Dermis microvascular lymphatic vessel endothelial cell (primary cell): ENCODE data around the gene TSPAN6. TPM values are rescaled to one million over a fixed set of nuclear protein-coding genes. Genes with fewer than 3 reads are reported as not detected.

Experiments
- DNase-seq, 2 donors: peaks; one replicate each; pipeline versions ENCODE4 v3.0.0 to v3.0.0-alpha.2; 2010; ENCODE audit warnings: low read depth in 2 of 2
- total RNA-seq: library from RNA; depleted of rRNA; stranded (reverse); fragments of >200 nt; gene quantifications from 2 replicates; pipeline ENCODE4 v1.2.1, GENCODE V29; 2014

Gene TSPAN6
- total RNA-seq, 1 donor from 2014 or later: 42.2 TPM

- no peak for DNase-seq
Observed at GRCh38 chrX:100591256-100592051, 45.2 kb downstream of the TSPAN6 start.

- no peak for DNase-seq
Observed at GRCh38 chrX:100587861-100588260, 48.7 kb downstream of the TSPAN6 start.

GRCh38 chrX:100586747-100587146 lies 49.9 kb downstream of the TSPAN6 start:
- DNase-seq: no peak

- DNase-seq: no peak
Observed at GRCh38 chrX:100584611-100585010, 52.0 kb downstream of the TSPAN6 start, which contains the start of gene TNMD. TSS of gene TNMD (plus strand) at chrX:100584936. CDS start at chrX:100585019, 83 bp downstream.

Other genes with a start within 250 kb of the TSPAN6 start
- 0.13 and 0.25 TPM in 2 replicates for gene PCDH19, start 226.5 kb downstream of the TSPAN6 start, total RNA-seq
- not detected in 2 replicates for gene TNMD, start 51.9 kb downstream of the TSPAN6 start, total RNA-seq
- gene SRPX2, start 7.4 kb upstream of the TSPAN6 start, total RNA-seq: 1.9 and 4.0 TPM in 2 replicates
- gene SYTL4, start 95.3 kb upstream of the TSPAN6 start, total RNA-seq: 16.8 and 43.4 TPM in 2 replicates
- gene CSTF2, start 183.6 kb upstream of the TSPAN6 start, total RNA-seq: 13.2 and 14.9 TPM in 2 replicates
- not detected in 2 replicates for gene NOX1, start 237.6 kb upstream of the TSPAN6 start, total RNA-seq